ENCODE measurements around the gene ALDOA. TPM values are rescaled to one million over a fixed set of nuclear protein-coding genes. Genes with fewer than 3 reads are reported as not detected.

ALDOA gene
- total and polyA plus RNA-seq, 9 of the 15 experiments (the other 6 are each of a cell fraction or from before 2014, with no cell fraction given): 311 to 2,224 (median 1,293) TPM

DNA sequence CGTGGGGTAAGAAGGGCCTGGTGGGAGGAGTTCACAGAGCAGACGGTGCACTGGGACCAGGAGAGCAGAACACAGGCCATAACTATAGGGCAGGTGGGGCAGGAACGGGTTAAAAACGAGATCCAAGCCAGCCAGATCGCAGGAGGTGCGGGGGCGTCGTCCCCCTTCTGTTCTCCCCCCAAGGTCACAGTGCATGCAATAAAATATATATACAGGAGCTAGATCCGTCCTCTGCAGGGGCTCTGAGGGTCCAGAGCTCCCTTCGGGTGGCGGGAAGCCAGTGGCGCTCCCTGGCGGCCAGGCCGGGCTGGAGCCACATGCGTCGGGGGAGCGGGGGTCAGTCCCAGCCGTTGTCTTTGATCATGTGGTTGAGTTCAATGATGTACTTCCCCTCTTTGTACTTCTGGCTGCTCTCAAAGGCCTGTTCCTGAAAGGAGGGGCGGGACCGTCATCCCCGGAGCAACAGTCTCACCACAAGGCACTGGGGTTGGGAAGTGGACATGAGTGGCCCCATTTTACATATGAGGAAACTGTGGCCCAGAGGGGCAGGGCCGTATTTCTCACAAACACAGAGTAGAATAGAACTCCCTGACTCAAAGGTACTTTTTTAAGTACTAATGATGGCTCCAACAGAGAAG lies 26.9 kb downstream of the ALDOA start (continued):
- TF ChIP-seq NFYB (IDR thresholded peaks at IDR 0.05; ENCODE audit: extremely low read depth, insufficient read length) (no peak), ZNF766 (CRISPR knock-in tag; conservative IDR thresholded peaks at IDR 0.05) (peak; percentile 96), HIVEP1 (CRISPR knock-in tag; IDR thresholded peaks at IDR 0.05) (peak; percentile 95), TEAD2 (tag; IDR thresholded peaks at IDR 0.05) (peak; percentile 63; the same call in 1 of the 2 replicates), HSF4 (CRISPR knock-in tag; IDR thresholded peaks at IDR 0.05; ENCODE audit: borderline replicate concordance) (peak; percentile 89; the same call in 1 of the 2 replicates), ZNF764 (CRISPR knock-in tag; IDR thresholded peaks at IDR 0.05; ENCODE audit: low read depth) (peak; percentile 66; the same call in 1 of the 2 replicates), HDAC2 (IDR thresholded peaks at IDR 0.05) (peak; percentile 82), ATF7 (IDR thresholded peaks at IDR 0.05) (peak; percentile 60; the same call in 1 of the 2 replicates), SIX5 (IDR thresholded peaks at IDR 0.05; ENCODE audit: borderline replicate concordance in 1 of 2, insufficient read depth in 1 of 2, low read depth in 1 of 2, low read length in 2 of 2) (no peak), NFE2L1 (tag; IDR thresholded peaks at IDR 0.05; ENCODE audit: borderline replicate concordance, low read depth) (peak; percentile 43; the same call in 1 of the 2 replicates), HNRNPK (IDR thresholded peaks at IDR 0.05; ENCODE audit: low read depth, low read length, poor library complexity, severe bottlenecking) (no peak), KLF1 (tag; IDR thresholded peaks at IDR 0.05) (no peak), GABPB1 (CRISPR knock-in tag; IDR thresholded peaks at IDR 0.05) (peak; percentile 65), KDM5B (IDR thresholded peaks at IDR 0.05; ENCODE audit: insufficient replicate concordance, low read depth, low read length) (peak; percentile 40), CBX3 (IDR thresholded peaks at IDR 0.05; ENCODE audit: borderline replicate concordance in 1 of 2, low read length in 2 of 2) (peak in 1 of 2 experiments; percentile 58; a peak in 1 of 3 replicates), DNMT1 (IDR thresholded peaks at IDR 0.05) (no peak)
- TF ChIP-seq, protein P1, sequence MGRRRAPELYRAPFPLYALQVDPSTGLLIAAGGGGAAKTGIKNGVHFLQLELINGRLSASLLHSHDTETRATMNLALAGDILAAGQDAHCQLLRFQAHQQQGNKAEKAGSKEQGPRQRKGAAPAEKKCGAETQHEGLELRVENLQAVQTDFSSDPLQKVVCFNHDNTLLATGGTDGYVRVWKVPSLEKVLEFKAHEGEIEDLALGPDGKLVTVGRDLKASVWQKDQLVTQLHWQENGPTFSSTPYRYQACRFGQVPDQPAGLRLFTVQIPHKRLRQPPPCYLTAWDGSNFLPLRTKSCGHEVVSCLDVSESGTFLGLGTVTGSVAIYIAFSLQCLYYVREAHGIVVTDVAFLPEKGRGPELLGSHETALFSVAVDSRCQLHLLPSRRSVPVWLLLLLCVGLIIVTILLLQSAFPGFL (CRISPR knock-in tag; IDR thresholded peaks at IDR 0.05): no peak
- TF ChIP-seq, protein P2, sequence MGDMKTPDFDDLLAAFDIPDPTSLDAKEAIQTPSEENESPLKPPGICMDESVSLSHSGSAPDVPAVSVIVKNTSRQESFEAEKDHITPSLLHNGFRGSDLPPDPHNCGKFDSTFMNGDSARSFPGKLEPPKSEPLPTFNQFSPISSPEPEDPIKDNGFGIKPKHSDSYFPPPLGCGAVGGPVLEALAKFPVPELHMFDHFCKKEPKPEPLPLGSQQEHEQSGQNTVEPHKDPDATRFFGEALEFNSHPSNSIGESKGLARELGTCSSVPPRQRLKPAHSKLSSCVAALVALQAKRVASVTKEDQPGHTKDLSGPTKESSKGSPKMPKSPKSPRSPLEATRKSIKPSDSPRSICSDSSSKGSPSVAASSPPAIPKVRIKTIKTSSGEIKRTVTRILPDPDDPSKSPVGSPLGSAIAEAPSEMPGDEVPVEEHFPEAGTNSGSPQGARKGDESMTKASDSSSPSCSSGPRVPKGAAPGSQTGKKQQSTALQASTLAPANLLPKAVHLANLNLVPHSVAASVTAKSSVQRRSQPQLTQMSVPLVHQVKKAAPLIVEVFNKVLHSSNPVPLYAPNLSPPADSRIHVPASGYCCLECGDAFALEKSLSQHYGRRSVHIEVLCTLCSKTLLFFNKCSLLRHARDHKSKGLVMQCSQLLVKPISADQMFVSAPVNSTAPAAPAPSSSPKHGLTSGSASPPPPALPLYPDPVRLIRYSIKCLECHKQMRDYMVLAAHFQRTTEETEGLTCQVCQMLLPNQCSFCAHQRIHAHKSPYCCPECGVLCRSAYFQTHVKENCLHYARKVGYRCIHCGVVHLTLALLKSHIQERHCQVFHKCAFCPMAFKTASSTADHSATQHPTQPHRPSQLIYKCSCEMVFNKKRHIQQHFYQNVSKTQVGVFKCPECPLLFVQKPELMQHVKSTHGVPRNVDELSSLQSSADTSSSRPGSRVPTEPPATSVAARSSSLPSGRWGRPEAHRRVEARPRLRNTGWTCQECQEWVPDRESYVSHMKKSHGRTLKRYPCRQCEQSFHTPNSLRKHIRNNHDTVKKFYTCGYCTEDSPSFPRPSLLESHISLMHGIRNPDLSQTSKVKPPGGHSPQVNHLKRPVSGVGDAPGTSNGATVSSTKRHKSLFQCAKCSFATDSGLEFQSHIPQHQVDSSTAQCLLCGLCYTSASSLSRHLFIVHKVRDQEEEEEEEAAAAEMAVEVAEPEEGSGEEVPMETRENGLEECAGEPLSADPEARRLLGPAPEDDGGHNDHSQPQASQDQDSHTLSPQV (IDR thresholded peaks at IDR 0.05): peak; percentile 100
- TF ChIP-seq, protein P3, sequence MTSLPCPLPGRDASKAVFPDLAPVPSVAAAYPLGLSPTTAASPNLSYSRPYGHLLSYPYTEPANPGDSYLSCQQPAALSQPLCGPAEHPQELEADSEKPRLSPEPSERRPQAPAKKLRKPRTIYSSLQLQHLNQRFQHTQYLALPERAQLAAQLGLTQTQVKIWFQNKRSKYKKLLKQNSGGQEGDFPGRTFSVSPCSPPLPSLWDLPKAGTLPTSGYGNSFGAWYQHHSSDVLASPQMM (CRISPR knock-in tag; IDR thresholded peaks at IDR 0.05): 0 out of 2 replicates have a peak, but pooled peaks have one; percentile 53
- TF ChIP-seq, protein P4, sequence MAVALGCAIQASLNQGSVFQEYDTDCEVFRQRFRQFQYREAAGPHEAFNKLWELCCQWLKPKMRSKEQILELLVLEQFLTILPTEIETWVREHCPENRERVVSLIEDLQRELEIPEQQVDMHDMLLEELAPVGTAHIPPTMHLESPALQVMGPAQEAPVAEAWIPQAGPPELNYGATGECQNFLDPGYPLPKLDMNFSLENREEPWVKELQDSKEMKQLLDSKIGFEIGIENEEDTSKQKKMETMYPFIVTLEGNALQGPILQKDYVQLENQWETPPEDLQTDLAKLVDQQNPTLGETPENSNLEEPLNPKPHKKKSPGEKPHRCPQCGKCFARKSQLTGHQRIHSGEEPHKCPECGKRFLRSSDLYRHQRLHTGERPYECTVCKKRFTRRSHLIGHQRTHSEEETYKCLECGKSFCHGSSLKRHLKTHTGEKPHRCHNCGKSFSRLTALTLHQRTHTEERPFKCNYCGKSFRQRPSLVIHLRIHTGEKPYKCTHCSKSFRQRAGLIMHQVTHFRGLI (CRISPR knock-in tag; IDR thresholded peaks at IDR 0.05): peak; percentile 96

All from K562 (cell line).